GM21528 (cell line): ENCODE data around the gene CSF1.
"Not testable (repeated sequence)": the region's sequence is repeated elsewhere in the genome, so short reads cannot be mapped to it uniquely, and the experiment has no call there.

Experiments
- ATAC-seq: cut with Tn5 transposase; IDR thresholded peaks from one replicate; pipeline ENCODE4 v1.9.1; 2021; ENCODE audit warnings: mild to moderate bottlenecking, moderate library complexity; ENCODE audit not compliant: unreplicated experiment, low FRiP score

The CSF1 gene

GRCh38 chr1:109917768-109918606 is 7.3 kb downstream of the CSF1 start:
- ATAC-seq, result no peak

GRCh38 chr1:109918671-109919070 is 8.0 kb downstream of the CSF1 start:
- no peak for ATAC-seq

GRCh38 chr1:109919303-109919702 is 8.7 kb downstream of the CSF1 start:
- ATAC-seq, result no peak

GRCh38 chr1:109920391-109920790 is 9.7 kb downstream of the CSF1 start:
- ATAC-seq, result not testable (repeated sequence)

GRCh38 chr1:109922326-109922725 is 11.7 kb downstream of the CSF1 start:
- ATAC-seq, result no peak

- no peak for ATAC-seq
These were observed 12.7 kb downstream of the CSF1 start for GRCh38 chr1:109923131-109923945.

GRCh38 chr1:109923946-109924275 is 13.3 kb downstream of the CSF1 start:
- ATAC-seq, result no peak

GRCh38 chr1:109924316-109924715 is 13.7 kb downstream of the CSF1 start:
- ATAC-seq, result no peak

GRCh38 chr1:109925159-109925990 is 14.7 kb downstream of the CSF1 start:
- no peak for ATAC-seq

- ATAC-seq, result no peak
These were observed 16.1 kb downstream of the CSF1 start for GRCh38 chr1:109926662-109927300.

GRCh38 chr1:109927356-109927755 is 16.7 kb downstream of the CSF1 start:
- no peak for ATAC-seq

- ATAC-seq, result no peak
These were observed 17.3 kb downstream of the CSF1 start for GRCh38 chr1:109927911-109928321.

- no peak for ATAC-seq
These were observed 18.0 kb downstream of the CSF1 start for GRCh38 chr1:109928591-109929111.

GRCh38 chr1:109929170-109929569 is 18.5 kb downstream of the CSF1 start:
- no peak for ATAC-seq

GRCh38 chr1:109929588-109930251 is 19.1 kb downstream of the CSF1 start:
- no peak for ATAC-seq

GRCh38 chr1:109930252-109930993 is 19.8 kb downstream of the CSF1 start:
- ATAC-seq, result no peak

GRCh38 chr1:109931189-109931731 is 20.6 kb downstream of the CSF1 start:
- ATAC-seq, result no peak

- no peak for ATAC-seq
These were observed 21.4 kb downstream of the CSF1 start for GRCh38 chr1:109931911-109932636.
